Coronary artery (tissue), 2 donors: ENCODE measurements around the gene MICU2.
"Not testable (repeated sequence)": the region's sequence is repeated elsewhere in the genome, so short reads cannot be mapped to it uniquely, and the experiment has no call there.

Experiments
- DNase-seq: peaks from one replicate; pipeline ENCODE4 v3.0.0-alpha.2; 2017; ENCODE audit warnings: low spot score
- H3K27ac ChIP-seq, 2 donors: fragments of 200-600 bp; sonication (generic); one replicate each; pipeline ENCODE4 v1.5.1; 2016 to 2019
- H3K4me3 ChIP-seq: fragments of 200-600 bp; sonication (generic); 2 replicates; pipeline ENCODE4 v1.5.1; 2016; ENCODE audit warnings: mild to moderate bottlenecking, moderate library complexity
- TF ChIP-seq, protein P1 (sequence below): fragments of 200-600 bp; sonication (generic); IDR thresholded peaks from one replicate; pipeline ENCODE4 v1.5.1; 2019; ENCODE audit warnings: antibody characterized with exemption

Gene MICU2

DNA sequence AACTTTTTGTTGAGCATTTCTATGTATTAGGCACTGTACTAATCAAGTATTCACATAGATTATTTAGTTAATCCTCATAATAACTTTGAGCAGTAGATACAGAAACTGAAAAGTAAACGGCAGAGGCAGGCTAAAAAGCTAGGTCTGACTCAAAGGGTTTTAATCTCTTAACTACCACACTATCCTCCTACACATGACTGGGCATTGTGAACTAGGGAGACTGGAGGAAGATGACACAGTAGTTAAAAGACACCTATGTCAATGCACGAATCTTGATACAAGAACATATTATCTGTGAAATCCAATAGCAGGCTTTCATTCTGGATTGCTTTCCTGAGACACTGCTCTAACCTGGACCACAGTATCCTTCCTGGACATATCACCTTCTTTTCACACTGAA lies 36.3 kb downstream of the MICU2 start:
- Histone ChIP-seq H3K27ac (no peak overlapping the region), H3K4me3 (no peak overlapping the region)
- TF ChIP-seq, protein P1, sequence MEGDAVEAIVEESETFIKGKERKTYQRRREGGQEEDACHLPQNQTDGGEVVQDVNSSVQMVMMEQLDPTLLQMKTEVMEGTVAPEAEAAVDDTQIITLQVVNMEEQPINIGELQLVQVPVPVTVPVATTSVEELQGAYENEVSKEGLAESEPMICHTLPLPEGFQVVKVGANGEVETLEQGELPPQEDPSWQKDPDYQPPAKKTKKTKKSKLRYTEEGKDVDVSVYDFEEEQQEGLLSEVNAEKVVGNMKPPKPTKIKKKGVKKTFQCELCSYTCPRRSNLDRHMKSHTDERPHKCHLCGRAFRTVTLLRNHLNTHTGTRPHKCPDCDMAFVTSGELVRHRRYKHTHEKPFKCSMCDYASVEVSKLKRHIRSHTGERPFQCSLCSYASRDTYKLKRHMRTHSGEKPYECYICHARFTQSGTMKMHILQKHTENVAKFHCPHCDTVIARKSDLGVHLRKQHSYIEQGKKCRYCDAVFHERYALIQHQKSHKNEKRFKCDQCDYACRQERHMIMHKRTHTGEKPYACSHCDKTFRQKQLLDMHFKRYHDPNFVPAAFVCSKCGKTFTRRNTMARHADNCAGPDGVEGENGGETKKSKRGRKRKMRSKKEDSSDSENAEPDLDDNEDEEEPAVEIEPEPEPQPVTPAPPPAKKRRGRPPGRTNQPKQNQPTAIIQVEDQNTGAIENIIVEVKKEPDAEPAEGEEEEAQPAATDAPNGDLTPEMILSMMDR, result no peak
- no peak for DNase-seq

DNA sequence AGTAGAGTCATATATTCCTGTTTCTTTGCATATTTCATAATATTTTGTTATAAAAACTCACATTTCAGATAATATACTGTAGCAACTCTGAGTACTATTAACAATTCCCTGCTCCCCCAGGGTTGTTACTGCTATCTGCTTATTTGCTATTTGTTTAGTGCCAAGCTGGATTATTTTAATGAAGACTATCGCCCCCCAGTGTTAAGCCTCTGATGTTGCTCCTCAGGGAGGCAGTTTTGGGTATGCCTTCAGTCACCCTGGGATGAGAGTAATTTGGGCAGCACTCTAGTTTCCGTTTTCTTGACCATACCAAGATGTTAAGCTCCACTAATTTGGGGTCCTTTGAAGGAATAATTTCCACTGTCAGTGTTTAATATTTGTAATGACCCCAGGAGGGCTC lies 46.0 kb downstream of the MICU2 start:
- TF ChIP-seq, protein P1, result no peak
- DNase-seq, result no peak
- no peak overlapping the region for H3K27ac ChIP-seq
- no peak overlapping the region for H3K4me3 ChIP-seq

DNA sequence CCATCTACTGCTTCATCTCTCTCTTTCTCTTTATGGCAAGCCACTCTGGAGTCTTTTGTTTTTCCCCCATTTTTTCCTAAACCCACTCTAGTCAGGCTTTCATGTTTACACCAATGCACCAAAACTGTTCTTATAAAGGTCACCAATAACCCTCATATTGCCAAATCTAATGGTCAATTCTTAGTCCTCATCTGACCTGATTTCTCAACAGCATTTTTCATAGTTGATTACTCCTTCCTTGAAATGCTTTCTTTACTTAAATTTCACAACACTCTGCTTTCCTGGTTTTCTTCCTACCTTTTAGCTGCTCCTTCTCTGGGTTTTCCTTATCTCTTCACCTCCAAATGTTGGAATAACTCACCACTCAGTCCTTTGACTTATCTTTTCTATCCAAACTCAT lies 47.9 kb downstream of the MICU2 start:
- TF ChIP-seq, protein P1, result no peak
- DNase-seq, result no peak
- Histone ChIP-seq H3K4me3 (no peak overlapping the region), H3K27ac (no peak overlapping the region)

DNA sequence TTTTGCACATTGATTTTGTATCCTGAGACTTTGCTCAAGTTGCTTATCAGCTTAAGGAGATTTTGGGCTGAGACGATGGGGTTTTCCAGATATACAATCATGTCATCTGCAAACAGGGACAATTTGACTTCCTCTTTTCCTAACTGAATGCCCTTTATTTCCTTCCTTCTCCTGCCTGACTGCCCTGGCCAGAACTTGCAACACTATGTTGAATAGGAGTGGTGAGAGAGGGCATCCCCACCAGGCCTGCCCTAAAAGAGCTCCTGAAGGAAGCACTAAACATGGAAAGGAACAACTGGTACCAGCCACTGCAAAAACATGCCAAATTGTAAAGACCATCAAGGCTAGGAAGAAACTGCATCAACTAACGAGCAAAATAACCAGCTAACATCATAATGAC lies 50.7 kb downstream of the MICU2 start:
- not testable (repeated sequence) for H3K4me3 ChIP-seq, DNase-seq, H3K27ac ChIP-seq

DNA sequence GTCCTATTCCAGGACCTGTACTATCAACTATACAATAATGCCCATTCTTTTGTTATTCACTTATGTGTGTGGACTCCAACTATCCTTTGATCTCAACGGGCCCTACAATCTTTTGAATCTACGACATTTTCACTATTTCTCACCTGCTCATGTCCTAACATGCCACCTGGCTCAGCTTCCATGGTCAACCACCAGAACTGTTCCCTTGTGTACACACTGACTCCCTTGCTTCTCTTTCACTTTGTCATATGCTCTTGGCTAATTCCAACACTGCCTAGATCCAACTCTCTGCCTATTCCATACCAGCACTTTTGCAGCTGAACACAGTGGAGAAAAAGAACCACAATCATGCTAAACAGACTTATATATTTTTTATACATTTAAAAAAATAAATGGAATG lies 53.1 kb downstream of the MICU2 start:
- Histone ChIP-seq H3K4me3 (no peak overlapping the region), H3K27ac (no peak overlapping the region)
- TF ChIP-seq, protein P1, result no peak
- DNase-seq, result no peak

DNA sequence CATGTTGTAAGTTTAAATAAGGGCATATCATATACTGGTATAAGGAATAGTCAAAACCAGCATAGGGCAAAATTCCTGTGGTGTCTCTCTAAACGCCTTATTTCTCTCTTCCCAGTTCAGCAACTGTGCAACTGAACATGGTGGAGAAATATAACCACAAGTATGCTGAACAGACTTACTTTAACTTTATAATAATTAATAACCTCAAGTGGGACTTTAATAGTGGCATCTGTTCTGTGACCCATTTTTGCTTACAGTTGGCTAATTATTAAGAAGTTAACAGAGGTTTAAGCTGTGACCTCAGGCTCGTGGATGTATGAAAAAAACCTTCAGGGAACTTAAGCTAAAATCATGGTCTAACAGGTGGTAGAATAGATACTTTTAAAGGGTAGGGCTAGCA lies 54.3 kb downstream of the MICU2 start:
- TF ChIP-seq, protein P1, result no peak
- no peak for DNase-seq
- no peak overlapping the region for H3K27ac ChIP-seq
- H3K4me3 ChIP-seq, result no peak overlapping the region

DNA sequence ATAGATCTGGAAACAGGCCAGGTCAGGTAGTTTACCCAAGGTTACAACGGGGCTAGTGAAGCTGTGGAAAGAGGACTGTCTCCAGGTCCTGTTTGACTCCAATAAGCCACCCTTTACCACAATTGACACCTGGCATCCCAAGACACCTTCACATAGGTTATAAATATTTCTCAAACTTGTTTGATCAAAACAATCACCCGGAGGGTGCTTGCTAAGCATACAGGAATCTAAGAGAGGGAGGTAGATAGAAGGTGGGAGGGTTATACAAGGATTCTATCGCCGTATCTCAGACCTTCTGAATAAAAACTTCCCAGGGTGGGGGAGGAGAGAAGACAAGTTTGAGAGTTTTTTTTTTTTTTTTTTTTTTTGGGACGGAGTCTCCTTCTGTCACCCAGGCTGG lies 55.4 kb downstream of the MICU2 start:
- H3K4me3 ChIP-seq, result no peak overlapping the region
- DNase-seq, result no peak
- no peak overlapping the region for H3K27ac ChIP-seq
- TF ChIP-seq, protein P1, result no peak

DNA sequence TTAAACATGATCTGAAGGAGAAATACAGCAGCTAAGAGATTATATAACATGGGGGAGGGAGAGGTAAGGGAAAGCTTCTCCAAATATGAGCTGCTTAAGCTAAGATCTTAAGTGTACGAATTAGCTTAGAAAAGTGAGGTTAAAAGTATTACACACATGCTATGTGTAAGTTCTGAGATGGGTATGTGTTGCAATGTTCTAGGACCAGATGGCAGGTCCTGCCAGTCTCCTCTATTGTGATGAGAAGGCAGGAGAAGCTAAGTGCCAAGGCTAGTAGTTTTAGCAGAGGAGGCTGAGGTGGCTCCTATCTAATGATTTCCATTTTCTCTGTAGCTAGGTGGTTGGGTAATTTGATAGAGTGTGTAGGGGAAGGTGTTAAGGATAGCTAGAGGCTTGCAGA lies 57.6 kb downstream of the MICU2 start:
- TF ChIP-seq, protein P1, result no peak

More for the DNA sequence above, 57.6 kb downstream of the MICU2 start:
- no peak for DNase-seq
- Histone ChIP-seq H3K27ac (no peak overlapping the region), H3K4me3 (no peak overlapping the region)
